ENCODE measurements around the gene GAR1. TPM values are rescaled to one million over a fixed set of nuclear protein-coding genes. Genes with fewer than 3 reads are reported as not detected.
"Not testable (repeated sequence)": the region's sequence is repeated elsewhere in the genome, so short reads cannot be mapped to it uniquely, and the experiment has no call there.

The GAR1 gene
- polyA plus RNA-seq (ENCODE audit: insufficient read length in 12 of 12) = 10 to 100 TPM in 11 of 12 donors, not detected in 1; 22.2 to 43.4 (median 30.6) TPM
- long read RNA-seq, donor 1, transcript GAR1-201 (7 exons, 1,224 nt) = major isoform, 5 of 31 reads
- long read RNA-seq, donor 1, partial matches to known transcripts = 24 of 31 reads
- long read RNA-seq, donor 1, other reads (novel, unspliced or antisense) = 0 of 31 reads
- long read RNA-seq, donor 2, partial matches to known transcripts = 13 of 17 reads
- long read RNA-seq, donor 2, other reads (novel, unspliced or antisense) = 0 of 17 reads
- long read RNA-seq, donor 3, partial matches to known transcripts = 0 of 3 reads
- long read RNA-seq, donor 3, other reads (novel, unspliced or antisense) = 0 of 3 reads
- long read RNA-seq, donor 4, partial matches to known transcripts = 0 of 4 reads
- long read RNA-seq, donor 4, other reads (novel, unspliced or antisense) = 0 of 4 reads
- long read RNA-seq, donor 5, transcript GAR1-201 (7 exons, 1,224 nt) = major isoform, 14 of 16 reads
- long read RNA-seq, donor 5, partial matches to known transcripts = 0 of 16 reads
- long read RNA-seq, donor 5, other reads (novel, unspliced or antisense) = 0 of 16 reads
- long read RNA-seq, donor 6, partial matches to known transcripts = 0 of 4 reads
- long read RNA-seq, donor 6, other reads (novel, unspliced or antisense) = 0 of 4 reads
- long read RNA-seq, donor 7, partial matches to known transcripts = 0 of 4 reads
- long read RNA-seq, donor 7, other reads (novel, unspliced or antisense) = 0 of 4 reads
- long read RNA-seq, donor 8, transcript GAR1-201 (7 exons, 1,224 nt) = major isoform, 9 of 19 reads
- long read RNA-seq, donor 8, partial matches to known transcripts = 7 of 19 reads
- long read RNA-seq, donor 8, other reads (novel, unspliced or antisense) = 0 of 19 reads
- long read RNA-seq, donor 9, partial matches to known transcripts = 0 of 2 reads
- long read RNA-seq, donor 9, other reads (novel, unspliced or antisense) = 0 of 2 reads
- long read RNA-seq, donor 10, transcript GAR1-201 (7 exons, 1,224 nt) = major isoform, 6 of 8 reads
- long read RNA-seq, donor 10, partial matches to known transcripts = 0 of 8 reads
- long read RNA-seq, donor 10, other reads (novel, unspliced or antisense) = 0 of 8 reads
- long read RNA-seq, donor 11, transcript GAR1-201 (7 exons, 1,224 nt) = major isoform, 13 of 32 reads
- long read RNA-seq, donor 11, partial matches to known transcripts = 13 of 32 reads
- long read RNA-seq, donor 11, other reads (novel, unspliced or antisense) = 0 of 32 reads

GRCh38 chr4:109815151-109816081 is at the start of gene GAR1:
Gene GAR1, plus strand, starts transcription at chr4:109815762. Its CDS starts 403 bp downstream, at chr4:109816165.
- DNase-seq = peak; percentile 94

- not testable (repeated sequence) for DNase-seq
Observed at GRCh38 chr4:109782092-109782491, 33.5 kb upstream of the GAR1 start.

GRCh38 chr4:109786846-109787245 is 28.7 kb upstream of the GAR1 start:
- no peak for DNase-seq

- no peak for DNase-seq
Observed at GRCh38 chr4:109787807-109788206, 27.8 kb upstream of the GAR1 start.

- no peak for DNase-seq
Observed at GRCh38 chr4:109795059-109795458, 20.5 kb upstream of the GAR1 start.

- no peak for DNase-seq
Observed at GRCh38 chr4:109798866-109799265, 16.7 kb upstream of the GAR1 start.

- no peak for DNase-seq
Observed at GRCh38 chr4:109801099-109801789, 14.3 kb upstream of the GAR1 start.

- no peak for DNase-seq
Observed at GRCh38 chr4:109801895-109802319, 13.7 kb upstream of the GAR1 start, which contains the start of gene CFI. Gene CFI, minus strand, starts transcription at chr4:109801999. Its CDS starts 28 bp downstream, at chr4:109801971.

- no peak for DNase-seq
Observed at GRCh38 chr4:109803924-109804571, 11.5 kb upstream of the GAR1 start.

- DNase-seq = no peak
Observed at GRCh38 chr4:109809655-109810054, 5.9 kb upstream of the GAR1 start.

- no peak for DNase-seq
Observed at GRCh38 chr4:109810552-109811387, 4.8 kb upstream of the GAR1 start.

- DNase-seq = no peak
Observed at GRCh38 chr4:109811707-109812106, 3.9 kb upstream of the GAR1 start.

GRCh38 chr4:109816082-109816442 is 500 bp downstream of the GAR1 start:
- no peak for DNase-seq

- no peak for DNase-seq
Observed at GRCh38 chr4:109816894-109817293, 1.3 kb downstream of the GAR1 start.

GRCh38 chr4:109818268-109818667 is 2.7 kb downstream of the GAR1 start:
- no peak for DNase-seq

- DNase-seq = no peak
Observed at GRCh38 chr4:109820563-109820962, 5.0 kb downstream of the GAR1 start.

- no peak for DNase-seq
Observed at GRCh38 chr4:109821185-109821584, 5.6 kb downstream of the GAR1 start.

- no peak for DNase-seq
Observed at GRCh38 chr4:109826719-109827118, 11.2 kb downstream of the GAR1 start.

GRCh38 chr4:109827672-109828071 is 12.1 kb downstream of the GAR1 start, which contains the start of gene RRH:
Gene RRH, plus strand, starts transcription at chr4:109827972. Its CDS starts 56 bp downstream, at chr4:109828028.
- no peak for DNase-seq
